ENCODE data around the gene ATF5.
"Not testable (repeated sequence)": the region's sequence is repeated elsewhere in the genome, so short reads cannot be mapped to it uniquely, and the experiment has no call there.

Gene ATF5

DNA sequence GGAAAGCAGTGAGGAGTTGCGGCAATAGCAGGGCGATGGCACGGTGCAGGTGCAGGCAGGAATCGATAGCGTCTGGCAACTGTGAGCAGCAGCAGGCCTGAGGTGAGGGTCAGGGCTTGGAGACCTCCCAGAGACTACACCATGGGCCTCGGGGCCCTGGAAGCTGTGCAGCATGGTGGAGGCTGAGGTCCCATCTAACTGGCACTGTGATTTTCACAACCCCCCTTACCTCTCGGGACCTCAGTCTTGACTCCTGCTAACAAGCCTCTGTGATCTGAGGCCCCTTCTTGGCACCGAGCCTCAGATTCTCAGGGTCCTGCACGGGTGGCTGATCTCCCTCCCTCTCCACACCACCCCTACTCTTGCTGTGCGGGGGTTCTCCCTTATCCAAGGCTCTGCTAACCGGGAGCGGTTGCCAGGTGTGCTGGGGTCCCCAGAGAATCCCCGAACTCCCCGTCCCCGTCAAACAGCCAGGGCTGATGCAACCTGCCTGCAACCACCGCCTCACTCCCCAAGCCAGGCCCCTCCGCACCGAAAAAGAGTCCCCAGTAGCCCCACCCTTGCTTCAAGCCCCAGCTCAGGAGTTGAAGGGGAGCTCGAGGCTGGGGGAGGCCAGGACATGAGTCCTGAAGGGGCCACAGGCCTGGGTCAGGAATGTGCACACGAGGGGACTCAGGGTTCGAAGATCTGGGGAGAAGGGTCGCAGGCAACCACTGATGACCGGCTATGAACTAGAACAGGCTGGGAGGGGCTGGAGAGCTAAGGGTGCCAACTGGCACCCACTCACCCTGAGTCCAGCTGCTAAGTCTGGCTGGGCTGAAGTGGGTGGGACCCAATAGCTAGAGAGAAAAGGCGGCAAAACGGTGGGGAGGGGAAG, 4.8 kb upstream of the ATF5 start:
- DNase-seq, result no peak

DNA sequence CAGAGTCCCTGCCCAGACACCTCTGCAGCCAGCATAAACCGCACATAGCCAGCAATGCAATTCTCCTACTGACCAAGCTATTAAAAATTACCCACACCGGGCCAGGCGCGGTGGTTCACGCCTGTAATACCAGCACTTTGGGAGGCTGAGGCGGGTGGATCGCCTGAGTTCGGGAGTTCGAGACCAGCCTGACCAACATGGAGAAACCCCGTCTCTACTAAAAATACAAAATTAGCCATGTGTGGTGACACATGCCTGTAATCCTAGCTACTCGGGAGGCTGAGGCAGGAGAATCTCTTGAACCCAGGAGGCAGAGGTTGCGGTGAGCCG, 4.2 kb upstream of the ATF5 start:
- DNase-seq, result not testable (repeated sequence)

DNA sequence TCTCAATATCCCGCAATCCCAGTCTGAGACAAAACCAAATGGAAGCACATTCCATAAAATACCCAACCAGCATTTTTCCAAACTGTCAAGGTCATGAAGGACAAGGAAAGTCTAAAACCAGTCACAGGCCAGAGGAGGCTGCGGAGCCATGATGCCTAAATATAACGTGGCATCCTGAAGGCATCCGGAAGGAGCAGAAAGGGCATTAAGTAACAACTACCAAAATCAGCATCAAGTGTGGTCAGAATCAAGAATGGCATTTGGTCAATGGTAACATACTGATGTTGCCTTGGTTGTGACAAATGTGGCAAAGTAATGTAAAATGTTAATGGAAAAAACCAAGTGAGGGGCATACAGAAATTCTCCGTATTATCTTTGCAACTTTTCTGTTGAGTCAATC, 3.5 kb upstream of the ATF5 start:
- DNase-seq, result no peak

DNA sequence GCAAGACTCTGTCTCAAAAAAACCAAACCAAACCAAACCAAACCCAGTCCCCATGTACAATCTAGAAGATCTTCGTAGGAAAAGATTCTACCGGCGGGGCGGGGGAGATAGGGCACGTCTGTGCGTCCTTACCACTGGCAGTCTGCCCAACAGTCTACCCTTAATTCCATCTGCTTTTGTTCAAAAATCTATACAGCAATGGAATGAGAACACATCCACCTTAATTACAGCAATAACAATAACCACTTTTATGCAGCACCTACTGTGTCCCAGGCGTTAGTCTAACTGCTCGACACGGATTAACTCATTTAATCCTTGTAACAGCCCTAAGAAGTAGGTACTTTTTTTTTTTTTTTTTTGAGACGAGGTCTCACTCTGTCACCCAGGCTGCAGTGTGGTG, 2.5 kb upstream of the ATF5 start:
- DNase-seq, result no peak

DNA sequence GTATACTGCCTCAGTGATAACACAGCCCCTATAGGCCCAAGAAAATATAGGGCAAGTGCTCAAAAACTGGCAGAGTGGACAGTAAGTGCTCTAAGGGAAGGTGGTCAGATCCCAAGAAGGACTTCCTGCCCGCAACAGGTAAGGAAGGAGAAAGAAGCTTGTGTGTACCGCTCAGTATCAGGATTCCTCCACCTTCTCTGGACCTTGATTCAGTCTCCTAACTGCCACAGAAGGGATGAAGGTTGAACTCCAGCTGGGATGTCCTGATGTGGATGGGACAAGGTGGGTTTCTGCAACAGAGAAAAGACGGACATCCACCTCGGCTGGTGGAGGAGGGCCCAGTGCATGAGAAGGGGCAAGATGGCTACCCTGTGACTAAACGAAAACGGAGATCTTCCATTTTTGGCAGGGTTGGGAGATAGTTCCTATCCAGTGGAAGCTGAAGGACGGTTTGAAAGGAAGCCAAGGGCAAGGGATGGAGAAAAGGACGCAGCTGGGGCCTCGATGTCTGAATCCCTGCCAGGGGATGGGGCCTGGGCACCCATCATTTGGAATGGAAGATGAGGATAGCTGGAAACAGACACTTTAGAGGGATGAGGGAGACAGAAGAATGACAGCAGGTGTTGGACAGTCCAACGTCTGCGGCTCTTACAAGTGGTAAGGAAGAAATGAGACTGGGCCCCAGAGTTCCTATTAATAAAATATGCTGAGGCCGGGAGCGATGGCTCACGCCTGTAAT, 1.3 kb upstream of the ATF5 start:
- DNase-seq, result no peak

DNA sequence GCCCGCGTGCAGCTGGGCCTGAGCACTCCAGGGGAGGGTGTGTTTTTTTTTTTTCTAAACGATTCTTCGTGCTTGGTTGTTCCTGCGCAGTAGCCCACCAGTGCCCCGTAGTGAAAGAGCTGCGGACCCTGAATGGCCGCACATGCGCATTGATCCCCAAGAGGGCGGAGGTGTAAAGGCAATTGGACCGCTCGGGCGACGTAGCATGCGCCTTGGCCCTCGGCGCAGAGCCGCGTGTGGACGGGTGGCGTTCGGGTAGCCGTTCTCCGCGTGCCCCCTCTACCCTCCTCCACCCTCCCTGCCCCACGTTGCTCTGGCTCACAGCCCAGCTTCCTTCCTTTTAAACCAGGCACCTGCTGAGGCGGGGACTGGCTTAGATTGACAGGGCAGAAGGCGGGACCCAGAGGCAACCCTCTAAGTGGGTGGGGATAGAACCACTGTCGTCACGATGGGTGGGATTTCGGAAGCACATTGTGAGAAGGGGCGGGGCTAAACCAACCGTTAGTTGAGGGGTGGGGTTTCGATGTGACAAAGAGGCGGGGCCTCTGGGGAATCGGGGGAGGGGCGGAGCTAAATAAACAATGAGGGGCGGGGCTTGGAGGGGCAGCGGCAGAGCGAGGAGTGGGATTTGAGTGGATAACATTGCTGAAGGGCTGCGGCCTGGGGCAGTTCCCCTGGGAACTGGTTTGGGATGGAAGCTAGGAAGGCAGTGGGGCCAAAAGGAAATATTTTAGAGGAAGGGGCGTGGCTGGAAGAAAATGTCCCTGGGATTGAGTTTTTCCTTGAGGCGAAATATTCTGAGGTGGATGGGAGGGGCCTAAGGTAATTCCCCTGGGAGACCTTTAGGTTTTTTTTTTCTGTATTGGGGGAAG, 842 bp downstream of the ATF5 start:
- DNase-seq, result peak; percentile 96

DNA sequence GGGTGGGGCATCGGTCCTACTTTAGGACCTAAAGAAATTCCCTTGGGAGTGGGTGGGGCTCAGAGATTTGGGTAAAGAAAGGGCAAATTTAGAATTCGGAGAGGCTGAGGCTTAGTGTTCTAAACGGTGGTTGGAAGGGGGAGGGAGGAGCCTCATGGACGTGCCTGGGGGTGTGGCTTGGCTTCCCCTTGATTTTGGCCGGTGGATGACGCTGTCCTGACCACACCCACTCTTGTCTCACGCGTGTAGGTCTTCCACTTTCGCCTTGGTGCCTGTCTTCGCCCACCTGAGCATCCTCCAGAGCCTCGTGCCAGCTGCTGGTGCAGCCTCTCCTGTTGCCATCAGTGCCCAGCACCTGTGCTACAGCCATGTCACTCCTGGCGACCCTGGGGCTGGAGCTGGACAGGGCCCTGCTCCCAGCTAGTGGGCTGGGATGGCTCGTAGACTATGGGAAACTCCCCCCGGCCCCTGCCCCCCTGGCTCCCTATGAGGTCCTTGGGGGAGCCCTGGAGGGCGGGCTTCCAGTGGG, 1.5 kb downstream of the ATF5 start:
- no peak for DNase-seq

DNA sequence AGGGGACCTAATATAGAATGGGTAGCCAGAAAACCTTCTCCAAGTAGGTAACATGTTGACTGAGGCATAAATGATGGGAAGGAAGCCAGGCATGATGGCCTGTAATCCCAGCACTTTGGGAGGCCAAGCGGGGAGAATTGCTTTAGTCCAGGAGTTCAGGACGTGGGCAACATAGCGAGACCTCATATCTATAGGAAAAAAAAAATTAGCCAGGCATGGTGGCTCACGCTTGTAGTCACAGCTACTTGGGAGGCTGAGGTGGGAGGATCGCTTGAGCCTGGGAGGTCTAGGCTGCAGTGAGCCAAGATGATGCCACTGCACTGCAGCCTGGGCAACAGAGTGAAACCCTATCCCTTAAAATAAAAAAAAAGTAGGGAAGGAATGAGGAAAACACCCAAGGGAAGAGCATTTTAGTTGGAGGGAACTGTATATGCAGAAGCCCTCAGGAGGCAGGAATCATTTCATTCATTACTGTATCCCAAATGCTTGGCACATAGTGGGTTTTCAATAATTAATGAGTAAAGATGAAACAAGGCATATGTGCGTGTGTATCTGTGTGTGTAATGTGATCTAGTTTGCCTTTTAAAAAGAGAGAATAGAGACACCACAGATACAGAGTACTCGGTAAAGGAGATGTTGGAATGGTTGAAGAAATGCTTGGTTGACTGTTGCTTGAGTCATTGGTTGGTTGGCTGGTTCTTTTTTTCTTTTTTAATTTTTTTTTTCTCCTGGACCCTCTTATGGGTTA, 2.5 kb downstream of the ATF5 start:
- no peak for DNase-seq

DNA sequence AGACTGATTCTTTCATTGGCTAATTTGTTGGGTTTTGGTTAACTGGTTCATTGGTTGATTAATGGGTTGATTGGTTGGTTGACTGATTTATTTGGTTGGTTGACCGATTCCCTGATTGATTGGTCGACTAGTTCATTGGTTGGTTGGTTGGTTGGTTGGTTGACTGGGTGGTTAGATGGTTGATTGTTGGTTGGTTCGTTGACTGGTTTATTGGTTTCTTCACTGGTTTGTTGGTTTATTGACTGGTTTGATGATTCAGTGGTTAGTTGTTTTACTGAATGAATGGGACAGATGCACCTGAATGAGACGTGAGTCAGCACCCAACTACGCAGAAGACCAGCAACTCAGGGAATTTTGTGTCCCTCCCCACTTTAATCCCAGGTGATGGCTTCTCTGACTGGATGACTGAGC, 3.0 kb downstream of the ATF5 start:
- peak; percentile 20 for DNase-seq

DNA sequence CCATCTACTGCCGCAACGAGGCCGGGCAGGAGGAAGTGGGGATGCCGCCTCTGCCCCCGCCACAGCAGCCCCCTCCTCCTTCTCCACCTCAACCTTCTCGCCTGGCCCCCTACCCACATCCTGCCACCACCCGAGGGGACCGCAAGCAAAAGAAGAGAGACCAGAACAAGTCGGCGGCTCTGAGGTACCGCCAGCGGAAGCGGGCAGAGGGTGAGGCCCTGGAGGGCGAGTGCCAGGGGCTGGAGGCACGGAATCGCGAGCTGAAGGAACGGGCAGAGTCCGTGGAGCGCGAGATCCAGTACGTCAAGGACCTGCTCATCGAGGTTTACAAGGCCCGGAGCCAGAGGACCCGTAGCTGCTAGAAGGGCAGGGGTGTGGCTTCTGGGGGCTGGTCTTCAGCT, 3.7 kb downstream of the ATF5 start:
- peak; percentile 63 for DNase-seq

DNA sequence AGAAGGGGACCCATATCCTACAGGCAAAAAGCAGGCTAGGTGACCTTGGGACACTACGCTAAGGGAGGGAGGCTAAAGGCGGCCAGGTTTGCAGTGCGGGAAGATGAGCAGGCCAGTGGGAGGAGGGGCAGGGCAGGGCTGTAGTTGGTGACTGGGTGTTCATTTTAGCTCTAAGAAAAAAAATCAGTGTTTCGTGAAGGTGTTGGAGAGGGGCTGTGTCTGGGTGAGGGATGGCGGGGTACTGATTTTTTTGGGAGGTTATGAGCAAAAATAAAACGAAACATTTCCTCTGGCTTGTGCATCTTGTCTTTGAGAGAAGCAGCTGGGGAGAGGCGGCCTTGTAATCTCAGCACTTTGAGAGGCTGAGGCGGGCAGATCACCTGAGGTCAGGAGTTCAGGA, 4.6 kb downstream of the ATF5 start:
- DNase-seq, result no peak

DNA sequence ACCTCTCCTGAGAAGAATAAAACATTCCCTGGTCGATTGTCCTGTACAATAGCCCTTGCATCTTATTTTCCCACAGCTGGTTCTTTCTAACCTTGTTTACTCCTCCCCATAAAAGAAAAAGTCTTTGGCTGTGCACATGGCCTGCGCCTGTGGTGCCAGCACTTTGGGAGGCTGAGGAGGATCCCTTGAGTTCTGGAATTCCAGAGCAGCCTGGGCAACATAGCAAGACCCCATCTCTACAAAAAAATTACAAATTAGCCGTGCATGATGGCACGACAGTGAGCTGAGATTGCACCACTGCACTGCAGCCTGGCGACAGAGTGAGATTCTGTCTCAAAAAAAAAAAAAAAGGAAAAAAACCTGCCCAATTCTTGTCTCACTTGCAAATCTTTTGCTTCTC, 7.5 kb downstream of the ATF5 start:
- no peak for DNase-seq

DNA sequence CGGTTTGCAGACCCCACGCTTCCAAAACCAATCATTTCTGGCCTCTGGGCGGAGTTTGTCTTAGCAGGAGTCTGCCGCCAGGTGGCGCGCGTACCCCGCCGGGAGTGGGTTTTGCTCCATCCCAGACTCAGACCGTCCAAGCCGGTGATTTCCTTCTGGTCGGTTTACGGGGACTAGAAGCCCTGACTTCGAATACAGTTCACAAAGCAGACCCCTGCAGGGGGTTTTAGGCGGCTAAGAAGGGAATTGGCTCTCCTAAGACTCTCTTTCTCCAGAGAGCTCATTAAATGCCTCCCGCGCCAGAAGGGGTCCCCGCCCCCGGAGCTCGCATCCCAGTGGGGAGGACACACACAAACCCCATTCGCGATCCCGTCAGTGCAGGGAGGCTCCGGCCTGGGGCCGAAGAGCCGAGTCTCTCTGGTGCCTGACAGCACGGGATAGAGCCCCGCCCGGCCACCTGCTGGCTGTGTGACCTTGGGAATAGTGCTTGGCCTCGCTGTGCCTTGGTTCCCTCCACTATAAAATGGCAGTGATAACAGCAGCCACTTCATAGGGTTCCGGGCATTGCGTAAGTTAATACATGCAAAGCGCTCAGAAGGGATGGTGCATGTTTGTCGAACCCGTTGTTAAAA, 8.9 kb downstream of the ATF5 start:
- peak; percentile 87 for DNase-seq

DNA sequence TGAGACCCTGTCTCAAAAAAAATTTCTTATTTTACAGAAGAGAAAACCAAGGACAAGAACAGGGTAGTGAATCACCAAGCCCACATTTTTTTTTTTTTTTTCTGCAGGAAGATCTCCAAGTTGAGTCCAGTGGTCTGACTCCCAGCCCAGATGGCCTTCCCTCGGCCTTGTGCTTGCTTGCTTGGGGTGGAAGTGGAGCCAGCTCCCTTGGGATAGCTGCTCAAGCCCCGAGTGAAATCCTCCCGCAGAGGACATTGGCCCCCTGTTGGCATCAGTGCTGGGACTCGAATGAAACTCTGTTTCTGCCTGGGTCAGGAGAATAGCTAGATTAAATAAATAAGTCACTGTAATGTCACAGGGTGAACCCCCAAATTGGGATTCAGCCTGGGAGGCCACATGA, 9.7 kb downstream of the ATF5 start:
- DNase-seq, result no peak

DNA sequence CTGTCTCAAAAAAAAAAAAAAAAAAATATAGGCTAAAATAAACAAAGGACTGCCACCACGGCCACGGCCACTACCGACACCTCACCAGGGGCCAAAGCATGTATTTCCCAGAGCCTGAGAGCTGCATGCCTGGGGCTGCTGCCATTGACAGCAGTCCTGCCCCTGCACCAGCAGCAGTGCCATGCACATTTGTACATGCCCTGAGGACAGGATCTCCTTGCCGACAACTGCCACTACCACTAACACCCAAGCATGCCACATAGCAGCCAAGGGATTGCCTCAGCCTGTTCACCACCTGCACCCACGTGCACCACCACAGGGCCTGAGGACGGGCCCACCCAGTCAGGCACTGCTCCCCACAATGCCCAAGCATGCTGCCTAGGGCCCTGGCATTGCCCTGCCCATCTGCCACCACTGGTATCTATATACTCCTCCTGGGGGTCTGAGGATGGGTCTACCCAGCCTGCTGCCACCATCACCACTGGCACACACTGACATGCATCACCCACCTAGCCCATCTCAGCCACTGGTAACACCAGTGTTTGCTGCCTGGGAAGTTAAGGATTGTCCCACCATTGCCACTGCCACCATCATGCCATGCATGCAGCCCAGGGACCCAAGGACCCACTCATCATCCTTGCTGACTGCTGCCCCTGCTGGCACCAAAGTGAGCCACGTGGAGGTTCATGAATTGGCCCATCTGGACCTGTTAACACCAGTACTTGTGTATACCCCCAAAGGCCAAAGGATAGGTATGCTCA, 10.9 kb downstream of the ATF5 start:
- no peak for DNase-seq

DNA sequence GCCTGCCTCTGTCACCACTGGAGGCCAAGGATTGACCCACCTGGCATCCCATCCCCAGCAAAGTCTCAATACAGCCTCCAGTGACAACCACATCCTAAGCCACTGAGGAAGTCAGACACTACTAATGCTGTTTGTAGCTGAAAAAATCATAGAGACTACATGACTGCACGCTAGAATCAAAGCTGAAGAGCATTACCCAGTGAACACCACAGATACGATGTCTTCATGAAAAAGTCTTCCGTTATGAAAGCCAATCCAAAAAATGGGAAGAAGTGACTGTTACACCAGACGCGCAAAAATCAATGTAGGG, 11.4 kb downstream of the ATF5 start:
- no peak for DNase-seq

DNA sequence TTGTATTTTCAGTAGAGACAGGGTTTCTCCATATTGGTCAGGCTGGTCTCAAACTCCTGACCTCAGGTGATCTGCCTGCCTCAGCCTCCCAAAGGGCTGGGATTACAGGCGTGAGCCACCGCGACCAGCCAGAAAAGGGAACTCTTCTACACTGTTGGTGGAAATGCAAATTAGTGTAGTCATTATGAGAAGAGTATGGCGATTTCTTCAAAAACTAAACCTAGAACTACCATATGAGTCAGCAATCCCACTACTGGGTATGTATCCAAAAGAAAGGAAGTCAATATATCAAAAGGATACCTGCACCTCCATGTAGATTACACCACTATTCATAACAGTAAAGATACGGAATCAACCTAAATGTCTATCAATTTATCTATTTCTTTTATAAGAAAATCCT, 15.6 kb downstream of the ATF5 start:
- DNase-seq, result peak; percentile 62

DNA sequence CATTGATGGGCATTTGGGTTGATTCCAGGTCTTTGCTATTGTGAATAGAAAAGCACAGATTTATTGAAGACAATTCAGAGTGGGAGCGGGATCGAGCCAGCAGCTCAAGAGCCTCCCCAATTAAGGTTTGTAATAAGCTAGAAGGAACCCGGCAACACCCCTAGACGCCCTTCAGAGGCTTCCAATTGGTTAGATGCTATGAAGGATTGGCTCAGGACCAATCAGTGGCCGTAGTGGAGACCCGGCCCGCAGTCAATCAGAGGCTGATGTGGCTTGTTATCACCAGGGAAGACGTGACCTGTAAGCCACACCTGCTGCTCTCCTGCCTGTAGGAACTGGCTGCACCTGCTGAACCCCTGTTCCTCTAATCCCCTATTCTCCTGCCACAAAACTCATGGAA, 17.4 kb downstream of the ATF5 start:
- no peak for DNase-seq

DNA sequence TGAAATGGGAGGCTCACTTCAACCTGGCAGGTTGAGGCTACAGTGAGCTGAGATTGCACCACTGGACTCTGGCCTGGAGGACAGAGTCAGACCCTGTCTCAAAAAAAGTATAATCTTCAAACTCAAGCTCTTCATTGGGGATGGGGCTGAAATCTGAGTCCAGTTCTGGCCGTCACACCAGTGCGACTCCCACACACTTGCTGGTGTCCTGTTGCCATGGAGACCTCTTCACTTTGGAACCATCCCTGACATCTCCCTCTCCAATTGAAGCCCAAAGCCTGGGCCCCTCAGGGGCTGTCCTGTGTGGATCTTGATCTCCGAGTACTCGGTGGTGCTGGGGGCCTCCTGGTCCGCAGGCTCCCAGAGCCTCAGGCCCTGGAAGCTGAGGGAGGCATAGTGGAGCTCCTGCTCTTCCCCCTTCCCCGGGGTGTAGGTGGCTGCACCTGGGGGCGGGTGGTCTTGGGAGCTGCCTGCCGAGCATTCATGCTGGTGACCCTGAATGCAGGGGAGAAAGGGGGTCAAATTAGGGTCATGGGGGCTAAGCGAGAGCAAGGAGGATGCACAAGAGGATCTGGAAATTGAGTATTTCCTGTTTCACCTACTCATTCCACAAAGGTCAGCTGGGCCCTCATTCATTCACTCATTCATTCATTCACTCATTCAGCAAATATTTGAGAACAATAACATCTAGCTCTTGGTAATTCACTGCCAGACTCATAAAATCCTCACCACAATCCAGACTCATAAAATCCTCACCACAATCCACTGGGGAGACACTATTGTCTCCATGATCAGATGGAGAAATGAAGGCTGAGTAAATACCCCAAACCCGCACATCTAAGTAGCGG, 21.0 kb downstream of the ATF5 start:
- no peak for DNase-seq

DNA sequence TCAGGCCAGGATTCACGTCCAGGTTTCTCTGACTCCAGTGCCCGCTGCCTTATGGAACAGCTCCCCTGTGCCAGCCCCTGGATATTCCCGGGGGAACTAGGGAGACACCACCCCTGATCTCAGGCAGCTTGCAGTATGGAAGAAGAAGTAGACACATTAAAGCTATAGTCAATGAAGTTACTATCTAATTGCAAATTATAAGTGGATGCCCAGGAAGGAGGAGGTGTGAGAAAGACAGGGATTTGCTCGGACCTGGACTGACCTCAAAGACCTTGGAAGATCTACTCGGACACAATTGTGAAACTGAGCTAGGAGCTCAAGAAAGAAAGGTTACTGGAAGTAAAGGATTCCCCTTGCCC, 21.6 kb downstream of the ATF5 start:
- no peak for DNase-seq

All from activated CD4-positive, alpha-beta T cell treated with anti-CD3 and anti-CD28 coated beads, Interleukin-2, Interleukin-6, amounts not matched to agents 100 ng/mL and 50 ng/mL, durations not matched to agents 16 hours and 8 hours (primary cell).